ENCODE results near the gene ICA1.
"Not testable (repeated sequence)": the region's sequence is repeated elsewhere in the genome, so short reads cannot be mapped to it uniquely, and the experiment has no call there.

The ICA1 gene

GRCh38 chr7:8261711-8262695 lies at the start of gene ICA1:
Gene ICA1 (minus strand): TSS chr7:8262167. CDS start chr7:8235926, 26,241 bp downstream.
- TF ChIP-seq CTCF (IDR thresholded peaks at IDR 0.05; ENCODE audit: control insufficient read depth, insufficient read depth, low read depth, low read length, missing control alignments) = no peak
- no peak for DNase-seq (ENCODE audit: low read depth)
- peak within 1 kb of the TSS; percentile 57 for H3K4me3 ChIP-seq (ENCODE audit: control insufficient read depth, low read depth, low read length)

- TF ChIP-seq CTCF (IDR thresholded peaks at IDR 0.05; ENCODE audit: control insufficient read depth, insufficient read depth, low read depth, low read length, missing control alignments) = no peak
Measured at GRCh38 chr7:8310876-8311275, 48.9 kb upstream of the ICA1 start.

GRCh38 chr7:8305625-8306388 lies 43.8 kb upstream of the ICA1 start:
- TF ChIP-seq CTCF (IDR thresholded peaks at IDR 0.05; ENCODE audit: control insufficient read depth, insufficient read depth, low read depth, low read length, missing control alignments) = no peak
- H3K4me3 ChIP-seq (ENCODE audit: control insufficient read depth, low read depth, low read length) = no peak overlapping the region
- no peak for DNase-seq (ENCODE audit: low read depth)

More at GRCh38 chr7:8310876-8311275, 48.9 kb upstream of the ICA1 start:
- H3K4me3 ChIP-seq (ENCODE audit: control insufficient read depth, low read depth, low read length) = no peak overlapping the region
- DNase-seq (ENCODE audit: low read depth) = no peak

GRCh38 chr7:8305104-8305503 lies 43.1 kb upstream of the ICA1 start:
- DNase-seq (ENCODE audit: low read depth) = no peak
- no peak for TF ChIP-seq CTCF (IDR thresholded peaks at IDR 0.05; ENCODE audit: control insufficient read depth, insufficient read depth, low read depth, low read length, missing control alignments)
- H3K4me3 ChIP-seq (ENCODE audit: control insufficient read depth, low read depth, low read length) = no peak overlapping the region

- no peak overlapping the region for H3K4me3 ChIP-seq (ENCODE audit: control insufficient read depth, low read depth, low read length)
- DNase-seq (ENCODE audit: low read depth) = no peak
- TF ChIP-seq CTCF (IDR thresholded peaks at IDR 0.05; ENCODE audit: control insufficient read depth, insufficient read depth, low read depth, low read length, missing control alignments) = no peak
Measured at GRCh38 chr7:8303904-8304528, 42.0 kb upstream of the ICA1 start.

GRCh38 chr7:8297023-8297422 lies 35.1 kb upstream of the ICA1 start:
- not testable (repeated sequence) for H3K4me3 ChIP-seq (ENCODE audit: control insufficient read depth, low read depth, low read length); DNase-seq (ENCODE audit: low read depth)

Data from AG09309 (cell line).